SK-N-MC (cell line): Measurements from ENCODE around the gene MSTN.

Experiments used
- EZH2 ChIP-seq: fragments of 200-600 bp; sonication (generic); IDR thresholded peaks from one replicate; pipeline ENCODE4 v1.6.1; 2017; ENCODE audit warnings: antibody characterized with exemption
- FOXP2 ChIP-seq: optimal IDR thresholded peaks from 2 replicates; pipeline ENCODE3; 2011; ENCODE audit warnings: mild to moderate bottlenecking, moderate library complexity; ENCODE audit not compliant: insufficient read depth; ENCODE audit errors: extremely low read length, control extremely low read depth
- POLR2AphosphoS5 ChIP-seq: IDR thresholded peaks from 2 replicates; pipeline ENCODE4 v1.6.1; 2012; ENCODE audit warnings: mild to moderate bottlenecking, low read depth, low read length, borderline replicate concordance

GRCh38 chr2:190044866-190045265 is 17.7 kb downstream of the MSTN start:
- TF ChIP-seq POLR2AphosphoS5 (no peak), EZH2 (no peak), FOXP2 (no peak)
